ENCODE data around the gene FGF14. TPM values are rescaled to one million over a fixed set of nuclear protein-coding genes. Genes with fewer than 3 reads are reported as not detected.

FGF14 gene
- total RNA-seq, 1 donor from 2014 or later: not detected

DNA sequence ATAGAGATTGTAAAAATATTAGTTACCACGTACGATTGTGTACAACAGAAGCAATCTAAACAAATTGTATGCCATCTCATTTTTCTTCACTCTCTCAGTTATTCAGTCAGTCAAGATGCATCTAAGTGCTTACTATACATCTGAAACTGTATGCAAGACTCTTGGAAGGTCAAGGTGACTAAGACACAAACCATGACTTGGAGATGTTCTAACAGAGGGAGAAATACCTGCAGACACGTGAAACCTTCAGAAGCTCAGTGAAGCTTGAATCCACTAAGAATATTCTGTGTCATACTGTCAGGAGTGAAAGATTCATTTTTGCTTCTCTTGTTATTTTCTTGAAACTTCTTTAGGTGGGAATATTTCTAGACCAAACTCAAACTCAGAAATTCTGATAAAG is 584.0 kb downstream of the FGF14 start:
- no peak for DNase-seq (ENCODE audit: low read depth)
- H3K27me3 ChIP-seq (ENCODE audit: control insufficient read depth, insufficient read depth, low read length): no peaks in the 10 kb centered on the region
- H3K4me3 ChIP-seq (ENCODE audit: low read depth, low read length): no peak overlapping the region
- no peaks in the 10 kb centered on the region for H3K36me3 ChIP-seq (ENCODE audit: control insufficient read depth, insufficient read depth, low read length)
- TF ChIP-seq, protein P1, sequence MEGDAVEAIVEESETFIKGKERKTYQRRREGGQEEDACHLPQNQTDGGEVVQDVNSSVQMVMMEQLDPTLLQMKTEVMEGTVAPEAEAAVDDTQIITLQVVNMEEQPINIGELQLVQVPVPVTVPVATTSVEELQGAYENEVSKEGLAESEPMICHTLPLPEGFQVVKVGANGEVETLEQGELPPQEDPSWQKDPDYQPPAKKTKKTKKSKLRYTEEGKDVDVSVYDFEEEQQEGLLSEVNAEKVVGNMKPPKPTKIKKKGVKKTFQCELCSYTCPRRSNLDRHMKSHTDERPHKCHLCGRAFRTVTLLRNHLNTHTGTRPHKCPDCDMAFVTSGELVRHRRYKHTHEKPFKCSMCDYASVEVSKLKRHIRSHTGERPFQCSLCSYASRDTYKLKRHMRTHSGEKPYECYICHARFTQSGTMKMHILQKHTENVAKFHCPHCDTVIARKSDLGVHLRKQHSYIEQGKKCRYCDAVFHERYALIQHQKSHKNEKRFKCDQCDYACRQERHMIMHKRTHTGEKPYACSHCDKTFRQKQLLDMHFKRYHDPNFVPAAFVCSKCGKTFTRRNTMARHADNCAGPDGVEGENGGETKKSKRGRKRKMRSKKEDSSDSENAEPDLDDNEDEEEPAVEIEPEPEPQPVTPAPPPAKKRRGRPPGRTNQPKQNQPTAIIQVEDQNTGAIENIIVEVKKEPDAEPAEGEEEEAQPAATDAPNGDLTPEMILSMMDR (IDR thresholded peaks at IDR 0.05; ENCODE audit: insufficient read depth, low read length, poor library complexity, severe bottlenecking): no peak

DNA sequence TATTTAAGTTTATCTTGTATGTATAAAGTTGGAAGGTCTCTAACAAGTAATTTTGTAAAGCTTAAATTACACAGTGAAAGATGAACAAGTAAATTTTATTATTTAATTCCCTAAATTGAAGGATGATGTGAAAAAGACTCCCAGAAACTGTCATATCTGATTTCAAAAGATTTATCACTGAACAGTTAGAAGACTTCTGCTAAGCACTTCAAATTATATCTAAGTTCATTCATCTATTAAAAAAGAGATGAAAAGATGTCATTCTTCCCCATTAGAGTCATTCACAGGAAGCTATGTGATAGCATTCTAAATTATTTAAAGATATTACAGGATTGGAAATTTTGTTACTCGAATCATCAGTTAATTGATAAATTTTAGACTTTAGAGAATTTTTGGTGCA is 590.0 kb downstream of the FGF14 start:
- DNase-seq (ENCODE audit: low read depth): no peak
- H3K27me3 ChIP-seq (ENCODE audit: control insufficient read depth, insufficient read depth, low read length): no peaks in the 10 kb centered on the region
- TF ChIP-seq, protein P1 (IDR thresholded peaks at IDR 0.05; ENCODE audit: insufficient read depth, low read length, poor library complexity, severe bottlenecking): no peak

DNA sequence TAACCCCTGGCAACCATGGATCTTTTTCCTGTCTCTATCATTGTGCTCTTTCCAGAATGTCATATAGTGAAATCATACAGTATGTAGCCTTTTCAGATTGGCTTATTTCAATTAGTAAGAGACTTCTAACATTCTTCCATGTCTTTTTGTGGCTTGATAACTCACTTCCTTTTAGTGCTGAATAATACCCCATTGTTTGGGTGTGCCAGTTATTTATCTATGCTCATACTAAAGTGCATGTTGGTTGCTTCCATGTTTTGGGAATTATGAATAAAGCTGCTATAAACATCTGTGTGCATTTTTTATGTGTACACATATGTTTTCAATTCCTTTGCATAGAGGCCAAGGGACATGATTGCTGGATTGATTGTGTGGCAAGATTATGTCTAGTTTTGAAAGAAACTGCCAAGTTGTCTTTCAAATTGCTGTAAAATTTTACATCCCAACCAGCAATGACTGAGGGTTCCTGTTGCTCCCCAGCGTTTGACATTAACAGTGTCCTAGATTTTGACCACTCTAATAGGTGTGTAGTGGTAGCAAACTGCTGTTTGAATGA is 590.5 kb downstream of the FGF14 start:
- no peaks in the 10 kb centered on the region for H3K27me3 ChIP-seq (ENCODE audit: control insufficient read depth, insufficient read depth, low read length)
- no peak for DNase-seq (ENCODE audit: low read depth)
- TF ChIP-seq, protein P1 (IDR thresholded peaks at IDR 0.05; ENCODE audit: insufficient read depth, low read length, poor library complexity, severe bottlenecking): no peak
- no peaks in the 10 kb centered on the region for H3K36me3 ChIP-seq (ENCODE audit: control insufficient read depth, insufficient read depth, low read length)
- no peak overlapping the region for H3K4me3 ChIP-seq (ENCODE audit: low read depth, low read length)

More for the DNA sequence above, 590.0 kb downstream of the FGF14 start:
- H3K4me3 ChIP-seq (ENCODE audit: low read depth, low read length): no peak overlapping the region
- H3K36me3 ChIP-seq (ENCODE audit: control insufficient read depth, insufficient read depth, low read length): no peaks in the 10 kb centered on the region

DNA sequence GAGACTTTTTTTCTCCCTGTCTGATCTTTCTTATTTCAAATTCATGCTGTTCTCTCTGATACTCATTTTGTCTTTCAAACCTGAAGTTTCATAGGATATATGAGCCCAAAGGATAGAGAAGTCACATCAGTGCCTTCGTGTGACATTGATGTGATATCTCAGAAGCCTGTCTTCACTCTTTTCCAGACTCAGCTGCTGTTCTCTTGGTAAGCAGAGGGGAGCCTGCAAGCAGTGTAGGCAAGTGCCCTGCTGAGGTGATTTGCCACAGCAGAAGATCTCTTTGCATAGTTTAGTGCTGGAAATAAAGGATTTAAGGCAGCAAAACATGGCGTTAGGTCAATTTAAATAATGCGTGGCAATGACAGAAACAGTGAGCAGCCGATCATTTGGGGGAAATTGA is 602.7 kb downstream of the FGF14 start:
- Histone ChIP-seq H3K27me3 (ENCODE audit: control insufficient read depth, insufficient read depth, low read length) (no peaks in the 10 kb centered on the region), H3K4me3 (ENCODE audit: low read depth, low read length) (no peak overlapping the region), H3K36me3 (ENCODE audit: control insufficient read depth, insufficient read depth, low read length) (no peaks in the 10 kb centered on the region)
- no peak for DNase-seq (ENCODE audit: low read depth)
- TF ChIP-seq, protein P1 (IDR thresholded peaks at IDR 0.05; ENCODE audit: insufficient read depth, low read length, poor library complexity, severe bottlenecking): no peak

DNA sequence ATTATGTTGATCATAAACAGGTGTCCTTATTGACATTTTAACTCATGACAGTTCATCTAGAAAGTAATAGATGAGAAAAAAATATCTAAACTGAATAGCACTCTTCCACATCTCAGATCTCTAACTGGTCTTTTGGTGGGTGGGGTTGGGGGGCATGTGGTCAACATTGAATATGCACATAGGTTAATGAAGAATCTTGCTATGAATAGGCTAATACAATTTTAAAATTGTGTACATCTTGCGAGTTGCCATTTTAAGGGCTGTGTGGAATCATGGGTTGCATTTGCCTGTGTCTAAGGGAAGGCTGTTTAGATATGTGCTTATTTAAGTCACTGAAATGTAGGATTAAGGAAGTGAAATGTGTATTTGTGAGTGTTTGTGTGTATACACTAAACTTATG is 603.4 kb downstream of the FGF14 start:
- no peak overlapping the region for H3K4me3 ChIP-seq (ENCODE audit: low read depth, low read length)
- TF ChIP-seq, protein P1 (IDR thresholded peaks at IDR 0.05; ENCODE audit: insufficient read depth, low read length, poor library complexity, severe bottlenecking): no peak
- H3K27me3 ChIP-seq (ENCODE audit: control insufficient read depth, insufficient read depth, low read length): no peaks in the 10 kb centered on the region
- no peak for DNase-seq (ENCODE audit: low read depth)
- no peaks in the 10 kb centered on the region for H3K36me3 ChIP-seq (ENCODE audit: control insufficient read depth, insufficient read depth, low read length)

- TF ChIP-seq, protein P1 (IDR thresholded peaks at IDR 0.05; ENCODE audit: insufficient read depth, low read length, poor library complexity, severe bottlenecking): no peak
- Histone ChIP-seq H3K4me3 (ENCODE audit: low read depth, low read length) (no peak overlapping the region), H3K36me3 (ENCODE audit: control insufficient read depth, insufficient read depth, low read length) (no peaks in the 10 kb centered on the region), H3K27me3 (ENCODE audit: control insufficient read depth, insufficient read depth, low read length) (no peaks in the 10 kb centered on the region)
- DNase-seq (ENCODE audit: low read depth): no peak
These were observed 606.4 kb downstream of the FGF14 start for GRCh38 chr13:101795460-101795859.
